8988T (cell line): ENCODE data around the gene NFYC.

Experiments
- DNase-seq: peaks from one replicate; pipeline ENCODE4 v3.0.0; 2011

Gene NFYC

DNA sequence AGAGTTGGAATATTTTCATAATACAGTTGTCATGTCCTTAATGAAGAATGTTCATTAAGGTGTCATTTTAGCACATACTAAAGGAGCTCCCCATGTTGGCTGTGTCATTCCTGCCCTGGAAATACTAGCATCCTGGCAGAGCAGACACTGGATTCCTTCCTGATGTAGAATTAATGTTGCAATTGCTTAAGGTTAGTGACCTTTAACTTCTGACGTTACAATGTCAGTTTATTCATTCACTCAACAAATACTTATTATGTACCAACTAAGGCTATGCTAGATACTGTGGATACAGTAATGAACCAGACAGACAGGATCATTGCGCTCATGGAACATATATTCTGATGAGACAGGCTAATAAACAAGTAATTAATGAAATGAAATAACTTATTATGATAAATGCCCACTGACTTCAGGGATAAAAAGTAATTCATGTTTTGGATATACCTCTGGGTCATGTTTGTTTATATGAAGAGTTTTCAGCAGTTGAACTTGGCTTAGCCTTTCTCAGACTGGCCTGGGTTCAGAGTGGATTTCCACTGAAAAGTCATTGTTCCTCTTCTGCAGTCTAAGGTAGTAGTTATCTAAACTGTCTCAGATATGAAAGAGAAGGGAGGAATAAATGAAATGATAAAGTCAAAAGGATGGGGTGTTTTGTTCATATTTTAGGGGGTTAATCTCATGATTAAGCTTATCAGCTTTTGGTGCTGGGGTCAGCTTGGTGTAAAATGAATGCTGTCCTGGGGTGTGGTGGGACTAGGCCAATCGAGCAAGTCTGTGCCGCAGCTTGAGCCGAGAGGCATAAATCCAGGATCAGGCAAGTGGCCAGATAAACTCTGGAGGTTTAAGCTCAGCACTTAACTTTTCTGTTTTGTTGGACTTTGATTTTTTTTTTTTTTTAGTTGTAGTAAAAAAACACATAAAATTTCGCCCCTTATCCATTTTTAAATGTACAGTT lies 48.8 kb downstream of the NFYC start:
- DNase-seq = no peak

- DNase-seq = no peak
Measured at GRCh38 chr1:40740997-40741736, 49.7 kb downstream of the NFYC start.

DNA sequence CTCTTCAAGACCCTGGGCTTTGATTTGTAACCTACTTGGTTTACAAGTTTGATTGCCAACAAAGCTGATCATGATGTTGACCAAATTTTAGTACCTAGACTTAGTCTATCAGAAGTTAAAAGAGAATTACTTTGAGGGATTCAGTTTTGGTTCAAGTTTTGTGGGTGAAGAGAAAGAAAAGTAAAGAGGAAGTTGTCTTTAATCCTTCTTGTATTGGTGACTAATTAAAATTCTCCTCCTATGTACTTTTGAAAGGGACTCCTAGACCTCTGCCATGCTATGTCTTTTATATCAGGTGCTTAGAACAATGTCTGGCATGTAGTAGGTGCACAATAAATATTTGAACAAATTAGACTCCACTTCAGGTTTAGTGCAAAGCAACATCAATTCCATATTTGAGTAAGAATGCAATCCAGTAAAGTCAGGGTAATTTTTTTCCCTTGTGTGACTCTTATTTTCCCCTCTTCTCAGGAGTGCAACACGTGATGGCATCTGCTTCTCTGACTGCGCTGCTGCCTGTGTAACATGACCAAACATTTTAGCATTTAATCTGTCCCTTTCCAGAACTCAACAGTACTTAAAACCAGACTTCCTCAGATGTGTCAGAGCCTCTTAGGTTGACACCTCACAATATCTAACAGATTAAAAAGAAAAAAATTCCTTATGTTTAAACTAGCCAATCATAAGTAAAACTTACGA lies 51.0 kb downstream of the NFYC start:
- DNase-seq = no peak

DNA sequence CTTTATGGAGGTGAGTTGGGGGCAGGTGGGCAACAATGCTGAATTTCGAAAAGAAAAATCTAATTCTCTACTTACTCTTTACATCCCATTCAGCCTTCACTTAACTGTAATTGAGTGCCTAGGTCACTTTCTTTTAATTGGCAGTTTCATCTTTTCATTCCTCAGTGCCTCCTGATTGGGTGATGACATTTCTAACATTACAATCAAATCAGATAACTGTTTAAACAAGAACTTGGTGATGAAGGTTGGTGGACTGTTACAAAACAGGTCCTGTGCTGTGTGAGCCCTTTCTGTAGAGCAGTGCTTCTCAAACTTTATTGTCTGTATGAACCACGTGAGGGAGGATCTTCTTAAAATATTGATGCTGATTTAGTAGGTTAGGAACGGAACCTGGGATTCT lies 51.9 kb downstream of the NFYC start:
- no peak for DNase-seq

DNA sequence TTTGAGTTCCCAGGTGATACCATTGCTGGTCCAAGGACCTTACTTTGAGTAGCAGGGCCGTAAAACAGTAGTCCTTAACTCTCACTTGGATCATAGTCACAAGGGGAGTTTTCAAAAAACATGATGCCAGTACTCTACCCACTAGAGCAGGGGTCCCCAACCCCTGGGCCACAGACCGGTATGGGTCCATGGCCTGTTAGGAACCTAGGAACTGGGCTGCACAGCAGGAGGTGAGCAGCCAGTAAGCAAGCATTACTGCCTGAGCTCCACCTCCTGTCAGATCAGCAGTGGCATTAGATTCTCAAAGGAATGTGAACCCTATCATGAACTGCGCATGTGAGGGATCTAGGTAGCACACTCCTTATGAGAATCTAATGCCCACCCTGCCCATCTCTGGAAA lies 52.4 kb downstream of the NFYC start:
- DNase-seq = no peak

GRCh38 chr1:40745176-40745575 lies 53.7 kb downstream of the NFYC start:
- DNase-seq = no peak

DNA sequence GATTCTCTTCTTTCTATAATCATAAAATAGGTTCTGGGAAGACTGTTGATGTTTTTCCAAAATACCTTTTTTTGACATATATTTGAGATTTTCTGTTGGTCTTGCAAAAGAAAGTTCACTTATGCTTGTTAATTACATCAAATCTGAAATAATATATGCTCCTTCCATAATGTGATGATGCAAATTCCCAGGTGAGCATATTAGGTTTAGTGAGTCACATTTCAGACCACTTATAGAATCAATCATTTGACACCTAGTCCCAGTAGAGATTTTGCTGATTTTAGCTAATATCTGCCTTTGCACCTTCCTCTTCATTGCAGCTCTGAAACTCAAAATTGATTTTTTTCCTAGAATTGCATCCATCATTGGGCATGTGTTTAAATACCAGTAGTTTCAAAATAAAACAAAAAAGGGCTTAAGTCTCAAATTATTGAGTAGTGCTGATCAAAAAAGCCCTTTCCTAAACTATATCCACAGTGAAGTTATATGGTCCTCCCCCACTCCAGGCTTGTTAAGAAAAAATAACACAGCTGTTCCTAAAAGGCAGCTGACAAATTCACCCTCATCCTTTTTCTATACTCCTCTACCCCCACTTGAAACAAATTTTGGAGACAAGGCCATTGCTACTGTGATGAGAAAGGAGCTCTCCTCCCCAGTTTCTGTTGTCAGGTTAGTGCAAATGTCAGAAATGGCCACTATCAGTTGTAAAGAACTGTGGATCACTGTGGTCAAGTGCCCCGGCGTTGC lies 55.0 kb downstream of the NFYC start:
- DNase-seq = no peak

DNA sequence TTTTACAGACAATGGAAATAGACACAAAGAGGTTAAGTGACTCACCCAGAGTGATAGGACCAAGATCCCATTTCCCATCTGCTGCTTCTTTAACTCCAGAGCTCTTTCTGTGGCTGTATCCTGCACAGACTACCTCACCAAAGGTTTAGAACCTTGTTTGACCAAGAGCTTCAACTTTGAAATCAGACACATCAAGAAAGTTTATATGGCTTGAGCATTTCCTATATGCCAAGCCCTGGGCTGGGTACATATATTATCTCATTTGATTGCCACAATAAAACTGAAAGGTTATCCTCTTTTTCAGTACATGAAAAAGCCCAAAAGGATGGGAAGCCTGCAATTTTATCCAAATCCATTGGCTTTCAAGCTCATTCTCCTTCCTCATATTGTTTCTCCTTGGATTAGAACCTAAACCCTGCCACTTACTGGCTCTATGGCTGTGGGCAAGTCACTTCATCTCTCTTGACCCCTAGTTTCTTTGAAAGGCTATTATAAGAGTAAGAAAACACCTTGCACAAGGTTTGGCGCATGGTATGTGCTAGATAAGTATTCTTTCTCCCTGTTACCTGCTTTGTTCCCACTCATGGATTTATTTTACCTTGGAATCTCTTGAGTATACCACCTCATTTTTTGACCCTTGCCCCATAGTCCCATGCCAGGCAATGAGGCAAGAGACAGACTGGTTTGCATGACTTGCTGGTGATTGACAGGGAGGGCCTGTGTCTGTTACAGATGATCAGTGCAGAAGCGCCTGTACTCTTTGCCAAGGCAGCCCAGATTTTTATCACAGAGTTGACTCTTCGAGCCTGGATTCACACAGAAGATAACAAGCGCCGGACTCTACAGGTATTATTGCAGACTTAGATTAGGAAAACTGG lies 57.6 kb downstream of the NFYC start:
- no peak for DNase-seq

- DNase-seq = no peak
Measured at GRCh38 chr1:40749817-40750216, 58.3 kb downstream of the NFYC start.

- DNase-seq = no peak
Measured at GRCh38 chr1:40750451-40750908, 59.0 kb downstream of the NFYC start.

- DNase-seq = no peak
Measured at GRCh38 chr1:40751802-40752201, 60.3 kb downstream of the NFYC start.

DNA sequence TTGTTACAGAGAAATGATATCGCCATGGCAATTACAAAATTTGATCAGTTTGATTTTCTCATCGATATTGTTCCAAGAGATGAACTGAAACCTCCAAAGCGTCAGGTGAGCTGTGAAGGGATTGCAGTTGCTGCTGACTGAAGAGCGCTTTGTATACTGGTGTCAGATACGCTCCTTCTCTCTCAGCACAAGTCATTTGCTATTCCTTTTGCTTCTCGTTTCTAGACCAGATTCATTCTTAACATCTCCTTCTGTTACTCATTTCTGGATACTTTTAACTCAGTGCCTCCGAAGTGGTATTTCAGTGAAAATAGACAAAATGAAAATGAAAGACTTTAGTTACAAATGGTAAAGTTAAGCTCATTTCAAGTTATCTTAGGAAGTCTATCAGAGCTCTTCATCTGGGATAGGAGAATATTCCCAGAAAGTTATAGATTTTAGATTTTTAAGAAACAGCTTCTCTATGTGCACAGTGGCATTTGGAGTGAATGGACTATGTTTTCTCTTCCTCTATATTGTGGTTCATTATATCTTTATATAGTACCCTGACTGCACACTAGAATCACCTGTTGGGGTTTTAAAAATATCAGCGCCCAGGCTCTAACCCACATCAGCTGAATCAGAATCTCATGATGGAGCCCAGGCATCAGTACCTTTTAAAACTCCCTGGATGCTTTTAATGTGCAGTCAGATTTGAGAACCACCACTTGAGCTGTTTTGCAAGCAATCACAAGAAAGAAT lies 61.8 kb downstream of the NFYC start:
- no peak for DNase-seq

GRCh38 chr1:40754201-40754600 lies 62.7 kb downstream of the NFYC start:
- DNase-seq = no peak

DNA sequence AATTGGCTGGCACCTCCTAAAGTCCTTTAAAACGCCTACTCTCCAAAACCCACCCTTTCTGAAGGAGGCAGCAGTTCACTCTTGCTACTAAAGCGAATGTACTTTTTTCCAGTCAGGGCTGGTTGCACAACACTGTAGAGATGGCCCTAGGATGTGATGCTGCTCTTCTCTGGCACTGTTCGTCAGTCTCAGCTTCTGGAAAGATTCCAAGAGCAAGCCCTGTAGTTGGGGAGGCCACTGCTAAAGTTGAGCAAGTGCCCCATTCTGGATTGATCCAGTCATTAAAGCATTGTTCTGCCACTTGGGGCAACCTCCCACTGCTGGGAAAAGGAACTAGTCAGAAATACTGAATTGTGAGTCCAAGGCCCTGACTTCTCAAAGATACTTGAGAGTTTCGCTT lies 63.6 kb downstream of the NFYC start:
- no peak for DNase-seq

DNA sequence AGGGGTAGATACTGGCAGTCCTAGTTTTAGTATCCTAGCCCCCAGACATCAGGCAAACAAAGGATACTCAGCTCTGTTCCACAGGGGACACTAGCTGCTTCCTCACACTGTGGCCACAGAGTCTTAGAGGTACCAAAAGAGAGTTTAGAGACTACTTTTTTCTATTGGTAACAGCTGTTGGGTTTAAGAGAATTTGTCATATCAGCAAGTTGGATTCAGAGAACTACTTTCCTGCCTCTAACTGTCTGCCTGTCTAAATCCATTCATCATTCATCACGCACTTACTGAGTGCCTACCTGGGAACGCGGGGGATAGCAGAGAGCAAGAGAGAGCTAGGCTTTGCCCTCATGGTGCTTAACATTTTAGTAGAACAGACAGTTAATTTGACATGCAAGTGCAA lies 65.0 kb downstream of the NFYC start:
- no peak for DNase-seq

DNA sequence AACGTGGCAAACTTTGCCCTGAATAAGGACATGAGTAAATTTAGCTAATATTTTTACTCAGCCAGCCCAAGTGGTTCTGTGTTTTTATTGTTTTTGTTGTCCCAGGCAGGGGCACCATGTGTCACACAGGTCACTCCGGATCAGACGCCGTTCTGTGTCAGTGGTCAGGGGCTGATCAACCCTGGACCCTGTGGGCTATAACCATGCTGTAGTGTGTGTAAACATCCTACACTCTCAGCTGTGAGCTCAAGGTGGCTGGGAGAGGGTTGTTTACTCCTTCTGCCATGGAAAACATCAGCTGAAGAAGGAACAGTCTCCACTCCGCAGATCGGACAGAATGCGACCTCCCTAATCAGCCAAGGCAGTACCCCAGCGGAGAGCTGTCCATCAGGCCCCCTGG lies 65.6 kb downstream of the NFYC start:
- no peak for DNase-seq

DNA sequence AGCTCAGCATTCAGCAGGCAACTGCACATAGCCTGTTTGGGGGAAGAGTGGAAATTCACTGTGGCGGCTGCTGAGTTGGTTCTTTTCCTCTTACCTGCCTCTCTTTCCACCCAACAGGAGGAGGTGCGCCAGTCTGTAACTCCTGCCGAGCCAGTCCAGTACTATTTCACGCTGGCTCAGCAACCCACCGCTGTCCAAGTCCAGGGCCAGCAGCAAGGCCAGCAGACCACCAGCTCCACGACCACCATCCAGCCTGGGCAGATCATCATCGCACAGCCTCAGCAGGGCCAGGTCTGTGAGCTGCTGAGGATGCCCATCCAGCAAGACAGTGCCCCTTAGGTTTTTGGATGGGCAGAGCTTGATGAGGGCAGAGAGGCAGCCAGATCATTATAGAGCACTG lies 66.5 kb downstream of the NFYC start:
- no peak for DNase-seq

DNA sequence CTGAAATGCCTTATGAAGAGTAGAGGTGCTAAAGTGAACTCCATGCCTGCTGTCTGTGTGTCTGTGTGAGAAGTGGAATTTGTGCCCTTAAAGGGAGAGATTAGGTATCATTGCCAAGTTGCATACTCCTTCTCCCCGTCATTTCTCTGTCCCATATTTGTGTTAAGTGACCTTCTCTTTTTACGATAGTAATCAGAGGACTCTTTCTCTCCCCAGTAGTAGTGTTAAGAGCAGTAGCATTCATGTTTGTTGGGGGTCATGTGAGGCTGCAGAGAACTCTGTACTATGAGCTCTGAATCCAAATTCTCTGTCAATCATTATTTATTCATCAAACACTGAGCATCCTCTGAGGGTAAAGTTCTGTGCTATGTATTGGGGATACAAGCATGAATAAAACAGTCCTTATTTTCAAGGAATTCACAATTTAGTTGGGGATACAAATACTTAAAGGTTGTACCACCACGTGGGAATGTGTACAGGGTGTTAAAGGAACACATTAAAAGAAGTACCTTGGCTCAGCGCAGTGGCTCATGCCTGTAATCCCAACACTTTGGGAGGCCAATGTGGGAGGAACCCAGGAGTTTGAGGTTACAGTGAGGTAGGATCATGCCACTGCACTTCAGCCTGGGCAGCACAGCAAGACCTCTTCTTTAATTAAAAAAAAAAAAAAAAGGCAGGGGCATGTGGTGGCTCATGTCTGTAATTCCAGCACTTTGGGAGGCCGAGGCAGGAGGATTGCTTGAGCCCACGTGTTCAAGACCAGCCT lies 67.3 kb downstream of the NFYC start:
- DNase-seq = no peak

DNA sequence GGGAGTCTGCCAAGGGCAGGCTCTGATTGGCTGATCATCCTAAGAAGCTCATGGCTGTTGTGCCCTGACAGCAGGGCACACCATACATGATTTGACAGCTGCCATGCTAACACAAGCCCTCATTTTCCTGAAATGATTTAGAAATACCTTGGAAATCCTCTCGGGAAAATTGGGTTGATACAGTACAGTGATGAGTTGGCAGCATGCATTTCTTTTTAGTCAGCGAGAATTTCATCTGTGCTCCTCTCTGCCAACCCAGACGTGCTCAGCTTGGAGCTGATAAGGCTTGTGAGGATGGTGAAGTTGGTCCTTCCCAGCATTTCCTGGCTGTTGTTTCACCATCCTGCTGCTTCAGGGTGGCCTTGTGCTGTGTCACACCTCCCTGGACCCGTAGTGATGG lies 69.5 kb downstream of the NFYC start:
- DNase-seq = no peak
